B cell (primary cell): ENCODE results near the gene PER1.

Source experiments
- CTCF ChIP-seq: fragments of 200-600 bp; IDR thresholded peaks from one replicate; pipeline ENCODE4 v1.8.0; 2022; ENCODE audit warnings: antibody characterized with exemption, mild to moderate bottlenecking
- EZH2 ChIP-seq: IDR thresholded peaks from 2 replicates; pipeline ENCODE4 v1.6.1; 2012; ENCODE audit warnings: borderline replicate concordance, low read depth, mild to moderate bottlenecking, moderate library complexity, low read length; ENCODE audit not compliant: insufficient read depth, poor library complexity, severe bottlenecking

GRCh38 chr17:8186446-8186786, 34.2 kb upstream of the PER1 start:
- TF ChIP-seq CTCF (no peak), EZH2 (no peak)
